Chondrocyte (in vitro differentiated cells): ENCODE measurements around the gene XYLT2. TPM values are rescaled to one million over a fixed set of nuclear protein-coding genes. Genes with fewer than 3 reads are reported as not detected.
"Not testable (repeated sequence)": the region's sequence is repeated elsewhere in the genome, so short reads cannot be mapped to it uniquely, and the experiment has no call there.

Experiments used
- DNase-seq: peaks from one replicate; pipeline ENCODE4 v3.0.0; 2021; ENCODE audit warnings: mixed read lengths, low spot score
- H3K27ac Mint-ChIP-seq: one replicate; pipeline ENCODE4 v1.8.0; 2021; ENCODE audit warnings: mild to moderate bottlenecking, moderate library complexity, mixed read lengths; ENCODE audit not compliant: unreplicated experiment
- H3K27me3 Mint-ChIP-seq: 2 replicates; pipeline ENCODE4 v1.8.0; 2021; ENCODE audit warnings: low read depth, mixed read lengths
- H3K36me3 Mint-ChIP-seq: 2 replicates; pipeline ENCODE4 v1.8.0; 2021; ENCODE audit warnings: low read depth, mixed read lengths
- H3K4me1 Mint-ChIP-seq: 2 replicates; pipeline ENCODE4 v1.8.0; 2021; ENCODE audit warnings: low read depth, mild to moderate bottlenecking, mixed read lengths
- H3K4me3 Mint-ChIP-seq: one replicate; pipeline ENCODE4 v1.8.0; 2021; ENCODE audit warnings: mild to moderate bottlenecking, moderate library complexity, mixed read lengths; ENCODE audit not compliant: unreplicated experiment
- H3K9me3 Mint-ChIP-seq: 2 replicates; pipeline ENCODE4 v1.8.0; 2021; ENCODE audit warnings: low read depth, mixed read lengths
- CTCF ChIP-seq: fragments of 200-600 bp; sonication (generic); IDR thresholded peaks from 2 replicates; pipeline ENCODE4 v1.5.0; 2021; ENCODE audit warnings: antibody characterized with exemption, mild to moderate bottlenecking, moderate library complexity
- total RNA-seq: library from RNA; stranded (reverse); gene quantifications from 3 replicates; pipeline ENCODE4 v1.2.1, GENCODE V29; 2021

XYLT2 gene
- total RNA-seq, 1 donor from 2014 or later: 34.1 TPM

- TF ChIP-seq CTCF: no peak
- Mint-ChIP-seq H3K4me1 (peaks cover 32% of the 10 kb centered on the region), H3K4me3 (peak overlapping the region; percentile 79), H3K36me3 (peaks cover 24% of the 10 kb centered on the region), H3K27me3 (no peaks in the 10 kb centered on the region), H3K9me3 (no peaks in the 10 kb centered on the region), H3K27ac (peak overlapping the region; percentile 88)
- no peak for DNase-seq
These were observed 50.6 kb downstream of the XYLT2 start for GRCh38 chr17:50396261-50397110.

GRCh38 chr17:50397111-50397918, 51.4 kb downstream of the XYLT2 start, which contains the start of gene LRRC59:
Gene LRRC59 (minus strand): TSS chr17:50397523. CDS start chr17:50397317, 206 bp downstream.
- H3K9me3 Mint-ChIP-seq: no peaks in the 10 kb centered on the region
- DNase-seq: no peak
- H3K27ac Mint-ChIP-seq: peak within 1 kb of the TSS; percentile 88
- no peaks in the 10 kb centered on the region for H3K27me3 Mint-ChIP-seq
- H3K4me3 Mint-ChIP-seq: peak within 1 kb of the TSS; percentile 79
- peaks cover 21% of the 10 kb centered on the region for H3K36me3 Mint-ChIP-seq
- TF ChIP-seq CTCF: peak; percentile 97
- peaks cover 32% of the 10 kb centered on the region for H3K4me1 Mint-ChIP-seq

- Mint-ChIP-seq H3K4me3 (peak overlapping the region; percentile 79), H3K9me3 (no peaks in the 10 kb centered on the region), H3K27ac (peak overlapping the region; percentile 88), H3K27me3 (no peaks in the 10 kb centered on the region), H3K4me1 (peaks cover 32% of the 10 kb centered on the region), H3K36me3 (peaks cover 17% of the 10 kb centered on the region)
- no peak for TF ChIP-seq CTCF
- no peak for DNase-seq
These were observed 52.0 kb downstream of the XYLT2 start for GRCh38 chr17:50397919-50398285.

DNA sequence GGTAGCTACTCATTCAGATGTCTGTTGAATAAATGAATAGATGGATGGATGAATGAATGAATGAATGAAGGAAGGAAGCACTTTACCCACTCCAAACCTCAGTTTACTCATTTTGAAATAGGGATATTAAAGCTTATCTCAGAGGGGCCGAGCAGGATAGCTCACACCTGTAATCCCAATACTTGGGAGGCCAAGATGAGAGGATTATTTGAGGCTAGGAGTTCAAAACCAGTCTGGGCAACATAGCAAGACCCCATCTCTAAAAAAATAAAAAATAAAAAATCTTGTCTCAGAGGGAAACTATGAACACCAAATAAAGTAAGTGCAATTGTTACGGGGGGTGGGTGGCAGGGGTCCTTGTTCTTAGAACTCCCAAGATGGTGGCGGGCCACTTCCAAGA, 52.7 kb downstream of the XYLT2 start:
- peaks cover 27% of the 10 kb centered on the region for H3K4me1 Mint-ChIP-seq
- peaks cover 10% of the 10 kb centered on the region for H3K36me3 Mint-ChIP-seq
- H3K9me3 Mint-ChIP-seq, DNase-seq, H3K27me3 Mint-ChIP-seq, H3K4me3 Mint-ChIP-seq, H3K27ac Mint-ChIP-seq: not testable (repeated sequence)

GRCh38 chr17:50399591-50399990, 53.7 kb downstream of the XYLT2 start:
- not testable (repeated sequence) for H3K36me3 Mint-ChIP-seq, H3K9me3 Mint-ChIP-seq, H3K27me3 Mint-ChIP-seq, DNase-seq, H3K4me3 Mint-ChIP-seq, H3K27ac Mint-ChIP-seq
- H3K4me1 Mint-ChIP-seq: peaks cover 19% of the 10 kb centered on the region

DNA sequence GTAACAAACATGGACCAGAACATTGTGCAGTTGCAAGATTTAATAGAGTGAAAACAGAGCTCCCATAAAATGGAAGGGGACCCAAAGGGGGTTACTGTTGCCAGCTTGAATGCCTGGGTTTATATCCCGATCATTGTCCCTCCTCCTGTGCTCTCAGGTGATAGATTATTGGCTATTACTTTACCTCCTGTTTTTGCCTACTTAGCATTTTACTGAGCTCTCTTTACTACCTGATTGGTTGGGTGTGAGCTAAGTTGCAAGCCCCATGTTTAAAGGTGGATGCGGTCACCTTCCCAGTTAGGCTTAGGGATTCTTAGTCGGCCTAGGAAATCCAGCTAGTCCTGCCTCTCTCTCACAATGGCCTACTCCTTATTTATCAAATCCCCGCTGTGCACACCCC, 59.4 kb downstream of the XYLT2 start:
- H3K4me3 Mint-ChIP-seq, H3K27ac Mint-ChIP-seq, H3K4me1 Mint-ChIP-seq, DNase-seq, H3K9me3 Mint-ChIP-seq, H3K36me3 Mint-ChIP-seq: not testable (repeated sequence)
- H3K27me3 Mint-ChIP-seq: peaks cover 19% of the 10 kb centered on the region
